Activated gamma-delta T cell (primary cell): ENCODE measurements around the gene LIM2.

Experiments used
- DNase-seq: peaks from one replicate; lab custom pipeline; 2025; lab: John Stamatoyannopoulos, UW

LIM2 gene

DNA sequence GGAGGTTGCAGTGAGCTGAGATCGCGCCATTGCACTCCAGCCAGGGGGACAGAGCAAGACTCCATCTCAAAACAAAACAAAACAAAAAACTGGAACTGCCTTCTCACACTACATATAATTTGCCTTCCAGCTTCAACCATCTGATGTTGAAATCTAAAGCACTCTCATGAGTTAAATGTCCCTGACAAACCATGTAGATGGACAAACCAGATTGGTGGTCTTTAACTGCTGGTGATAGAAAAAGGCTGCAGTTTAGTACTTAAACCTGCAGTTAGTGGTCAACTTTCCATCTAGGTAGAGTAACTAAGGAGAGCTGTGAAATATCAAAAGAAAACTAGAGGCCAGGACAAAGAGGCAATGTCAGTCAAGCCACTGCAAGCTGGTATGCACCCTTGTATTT lies 8.4 kb upstream of the LIM2 start:
- no peak for DNase-seq

GRCh38 chr19:51394050-51394836 lies 6.5 kb upstream of the LIM2 start:
- DNase-seq, result peak; percentile 64

DNA sequence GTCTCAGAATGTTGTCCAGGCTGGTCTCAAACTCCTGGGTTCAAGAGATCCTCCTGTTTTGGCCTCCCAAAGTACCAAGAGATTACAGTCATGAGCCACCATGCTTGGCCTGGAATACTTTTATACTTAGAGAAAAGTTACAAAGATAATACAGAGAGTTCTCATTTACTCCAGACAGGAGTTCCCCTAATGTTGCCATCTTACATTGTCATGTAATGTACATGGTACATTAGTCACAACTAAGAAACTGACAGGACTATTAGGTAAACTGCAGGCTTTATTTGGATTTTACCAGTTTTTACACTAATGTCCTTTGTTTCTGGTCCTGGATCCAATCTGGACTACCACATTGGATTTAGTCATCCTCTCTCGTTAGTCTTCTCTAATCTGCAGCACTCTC lies 4.9 kb upstream of the LIM2 start:
- no peak for DNase-seq

GRCh38 chr19:51391073-51391611 lies 3.4 kb upstream of the LIM2 start:
- DNase-seq, result no peak

GRCh38 chr19:51389143-51389542 lies 1.4 kb upstream of the LIM2 start:
- DNase-seq, result no peak

DNA sequence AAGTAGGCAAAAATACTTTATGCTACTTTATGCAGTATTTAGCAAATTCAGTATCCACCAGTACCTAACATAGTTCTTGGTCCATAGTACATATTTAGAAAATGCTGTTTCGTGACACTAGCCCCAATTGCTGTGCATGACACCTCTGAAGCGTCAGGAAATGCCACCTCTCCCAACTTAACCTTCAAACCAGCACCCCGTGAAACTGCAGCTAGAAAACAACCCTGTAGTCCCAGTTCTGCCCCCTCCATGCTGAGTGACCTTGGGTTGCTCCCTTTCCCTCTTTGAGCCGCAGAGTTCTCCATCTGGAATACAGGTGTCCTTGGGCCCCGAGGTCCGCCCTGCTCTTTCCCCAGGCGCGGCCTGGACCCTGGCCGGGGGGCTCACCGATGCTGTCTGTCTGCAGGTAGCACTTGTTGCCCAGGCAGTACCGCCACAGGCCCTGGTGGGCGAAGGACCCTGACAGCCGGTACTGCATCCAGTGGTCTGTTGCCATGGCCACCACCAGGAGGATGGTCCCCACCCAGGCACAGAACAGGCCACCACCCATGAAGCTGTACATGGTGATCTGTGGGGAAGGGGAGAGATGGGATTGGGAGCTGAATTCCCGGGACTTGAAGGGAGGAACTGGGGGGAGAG lies 773 bp downstream of the LIM2 start:
- DNase-seq, result no peak

DNA sequence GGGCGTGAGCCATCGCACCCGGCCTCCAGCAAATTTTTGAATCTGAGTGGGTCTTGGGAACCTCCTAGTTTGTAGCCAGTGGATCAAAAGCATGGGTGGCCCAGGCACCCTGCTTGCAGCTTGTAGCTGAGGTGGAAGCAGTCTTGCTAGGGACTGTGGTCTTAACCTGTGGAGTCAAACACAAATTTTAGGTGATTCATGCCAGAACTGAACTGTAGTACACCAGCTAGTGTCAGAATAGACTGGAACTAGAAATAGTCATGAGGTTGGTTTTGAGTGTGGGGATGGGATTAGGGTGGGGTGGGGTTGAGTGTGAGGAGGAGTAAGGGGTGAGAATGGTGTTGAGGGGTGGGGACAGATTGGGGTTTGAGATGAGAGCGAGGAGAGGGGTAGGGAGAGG lies 5.8 kb downstream of the LIM2 start:
- DNase-seq, result no peak

- DNase-seq, result no peak
These were observed 7.4 kb downstream of the LIM2 start for GRCh38 chr19:51380379-51380778.

DNA sequence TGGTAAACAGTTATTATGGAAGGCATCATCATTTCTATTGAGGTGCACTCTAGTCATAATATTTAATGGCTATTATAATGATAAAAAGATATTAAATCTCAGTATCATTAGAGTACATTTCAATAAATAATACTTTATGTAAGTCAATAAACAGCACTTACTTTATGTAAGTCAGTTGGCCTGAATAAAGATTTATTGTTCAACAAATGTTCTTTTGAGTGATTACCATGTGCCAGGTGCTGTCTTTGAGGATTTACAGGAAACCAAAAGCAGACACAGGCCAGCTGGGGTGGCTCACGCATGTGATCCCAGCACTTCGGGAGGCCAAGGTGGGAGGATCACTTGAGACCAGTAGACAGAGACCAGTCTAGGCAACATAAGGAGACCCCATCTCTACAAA lies 10.4 kb downstream of the LIM2 start:
- DNase-seq, result no peak

DNA sequence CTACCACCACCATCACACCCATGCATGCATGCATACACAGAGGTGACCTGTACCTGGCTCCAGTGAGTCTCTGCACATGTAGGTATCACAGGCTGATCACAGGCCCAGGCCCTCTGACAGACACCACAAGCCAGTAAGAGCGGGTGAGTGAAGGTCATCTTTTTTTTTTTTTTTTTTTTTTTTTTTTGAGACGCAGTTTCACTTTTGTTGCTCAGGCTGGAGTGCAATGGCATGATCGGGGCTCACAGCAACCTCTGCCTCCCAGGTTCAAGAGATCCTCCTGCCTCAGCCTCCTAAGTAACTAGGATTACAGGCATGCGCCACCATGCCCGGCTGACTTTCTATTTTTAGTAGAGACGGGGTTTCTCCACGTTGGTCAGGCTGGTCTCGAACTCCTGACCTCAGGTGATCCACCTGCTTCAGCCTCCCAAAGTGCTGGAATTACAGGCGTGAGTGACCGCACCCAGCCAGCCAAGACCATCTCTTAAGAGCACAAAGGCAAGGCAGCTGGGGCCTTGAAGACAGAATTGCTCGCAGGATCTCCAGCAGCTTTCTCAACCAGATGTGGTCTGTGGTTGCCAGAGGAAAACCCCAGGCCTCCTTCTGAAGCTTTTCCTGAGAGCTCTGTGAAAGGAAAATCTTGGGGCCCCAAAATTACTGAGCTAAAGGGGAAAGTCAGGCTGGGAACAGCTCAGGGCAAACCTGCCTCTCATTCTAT lies 12.1 kb downstream of the LIM2 start:
- no peak for DNase-seq

DNA sequence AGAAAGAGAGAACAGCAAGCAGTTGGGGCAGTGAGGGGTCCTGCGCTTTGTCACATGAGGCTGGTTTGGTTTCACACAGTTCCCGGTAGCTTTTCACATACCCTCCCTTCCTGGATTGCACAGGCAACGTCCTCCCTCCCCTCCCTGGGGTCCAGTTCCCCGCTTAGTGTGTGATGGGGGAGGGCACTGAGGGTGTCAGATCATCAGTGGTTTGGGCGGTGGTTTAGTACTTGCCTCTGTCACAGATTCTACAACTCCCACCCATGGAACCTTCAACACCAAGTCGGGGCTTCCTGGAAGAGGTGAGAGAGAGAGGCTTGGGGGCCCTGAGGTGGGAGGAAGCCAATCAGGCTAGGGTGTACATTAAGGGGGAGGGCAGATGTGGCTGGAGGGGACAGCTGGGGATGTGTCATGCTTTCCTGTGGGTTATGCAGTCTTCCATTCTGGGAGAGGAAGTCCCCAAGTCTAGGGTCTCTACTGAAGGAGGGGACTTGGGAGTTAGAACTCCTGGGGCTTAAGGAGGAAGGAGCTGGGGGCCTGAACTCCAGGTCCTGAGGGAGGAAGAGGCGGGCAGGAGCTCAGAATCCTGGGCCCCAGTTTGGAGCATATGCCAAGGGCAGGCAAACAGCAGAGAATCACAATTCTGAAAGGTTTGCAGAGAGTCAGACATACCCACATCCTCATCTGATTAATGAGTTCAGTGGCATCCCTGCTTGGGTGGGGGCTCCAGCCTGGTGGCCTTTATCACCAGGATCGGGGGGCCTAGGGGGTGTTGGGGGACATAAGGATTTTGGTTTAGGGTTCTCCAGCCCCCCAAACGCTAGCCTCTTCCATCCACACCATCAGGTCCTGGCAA lies 14.9 kb downstream of the LIM2 start, which contains the start of gene NKG7:
TSS of gene NKG7 (minus strand) at position 6 of the 856 bp plus-strand sequence. CDS start 119 bp downstream, outside the sequence.
- DNase-seq, result no peak

- no peak for DNase-seq
These were observed 15.6 kb downstream of the LIM2 start for GRCh38 chr19:51372021-51372648.

DNA sequence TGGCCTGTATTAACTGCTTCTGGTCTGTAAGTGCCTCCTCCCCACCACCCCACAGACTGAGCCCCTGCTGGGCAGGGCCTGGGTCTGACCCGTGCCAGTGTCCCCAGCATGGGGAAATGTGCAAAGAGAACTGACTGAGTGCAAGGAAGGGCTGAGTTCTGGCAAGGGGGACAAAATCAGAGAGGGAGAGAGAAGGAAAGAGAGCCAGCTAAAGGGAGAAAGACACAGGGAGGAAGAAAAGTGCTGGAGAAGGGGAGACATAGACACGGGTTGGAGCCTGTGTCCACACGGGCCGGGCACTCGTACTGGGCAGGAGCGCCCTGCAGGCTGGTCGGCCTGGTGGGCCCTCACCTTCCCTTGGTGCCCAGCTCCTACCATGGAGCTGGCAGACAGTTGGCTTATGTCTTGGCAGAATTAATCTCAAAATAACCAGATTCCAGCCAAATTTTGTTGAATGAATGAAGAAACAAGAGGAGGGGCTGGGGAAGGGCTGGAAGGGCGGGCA lies 16.5 kb downstream of the LIM2 start:
- no peak for DNase-seq

DNA sequence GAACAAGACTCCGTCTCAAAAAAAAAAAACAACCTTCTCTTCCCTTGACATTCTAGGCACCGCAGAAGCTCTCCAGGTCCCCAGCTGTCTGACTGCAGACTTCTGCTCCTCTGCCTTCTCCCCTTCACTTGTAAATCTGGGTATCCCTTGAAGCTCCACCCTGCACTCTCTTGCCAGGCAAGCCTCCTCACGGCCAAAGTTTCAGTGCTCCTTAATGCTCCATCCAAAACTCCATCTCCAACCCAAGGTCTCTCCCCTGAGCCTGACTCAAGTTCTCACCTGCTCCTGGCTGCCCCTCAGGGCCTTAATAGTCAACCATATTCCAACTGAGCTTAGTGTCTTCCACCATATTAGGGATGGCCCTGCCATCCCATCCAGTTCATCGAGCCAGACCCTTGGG lies 17.5 kb downstream of the LIM2 start:
- no peak for DNase-seq

DNA sequence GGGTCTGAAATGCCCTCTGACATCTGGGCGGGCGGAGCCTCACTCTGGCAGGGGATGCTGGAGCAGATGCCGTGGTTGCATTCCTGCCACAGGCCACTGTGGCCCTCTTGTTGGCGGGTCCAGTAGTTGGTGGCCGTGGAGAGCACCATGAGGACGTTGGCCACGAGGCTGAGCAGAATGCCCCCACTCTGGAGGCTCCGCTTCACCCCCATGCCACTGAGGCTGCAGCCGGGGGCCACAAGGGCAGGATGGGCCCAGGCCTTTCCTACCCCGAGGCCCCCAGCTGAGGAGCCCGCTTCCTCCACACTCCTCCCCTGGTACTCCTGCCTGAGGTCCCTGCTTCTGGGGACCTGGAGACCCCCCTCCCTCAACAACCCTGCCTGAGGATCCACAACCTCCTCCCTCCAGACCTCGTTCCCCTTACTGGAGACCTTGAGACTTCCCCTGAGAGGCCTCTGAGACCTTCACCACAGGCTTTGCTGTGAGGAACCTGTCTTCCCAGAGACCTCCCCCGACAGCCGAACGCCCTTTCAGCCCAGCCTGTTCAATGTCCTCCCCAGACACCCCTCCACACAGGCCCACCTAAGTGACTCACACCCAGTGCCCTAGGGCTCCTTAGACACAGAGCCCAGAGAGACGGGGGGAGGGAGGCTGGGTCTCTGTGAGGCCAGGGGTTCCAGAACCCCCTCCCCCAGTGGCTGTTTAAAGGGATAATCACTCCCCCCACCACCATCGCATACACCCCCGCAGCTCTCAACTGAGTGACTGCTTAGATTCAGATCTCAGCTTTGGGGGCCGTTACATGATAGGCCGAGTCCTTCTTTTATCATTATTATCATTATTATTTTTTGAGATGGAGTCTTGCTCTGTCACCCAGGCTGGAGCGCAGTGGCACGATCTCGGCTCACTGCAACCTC lies 19.1 kb downstream of the LIM2 start, which contains the start of gene CLDND2:
TSS of gene CLDND2 (minus strand) at position 638 of the 917 bp plus-strand sequence. CDS start at position 212, 426 bp downstream.
- no peak for DNase-seq

GRCh38 chr19:51367565-51368365 lies 20.0 kb downstream of the LIM2 start:
- DNase-seq, result peak; percentile 77

GRCh38 chr19:51367255-51367564 lies 20.6 kb downstream of the LIM2 start:
- no peak for DNase-seq

DNA sequence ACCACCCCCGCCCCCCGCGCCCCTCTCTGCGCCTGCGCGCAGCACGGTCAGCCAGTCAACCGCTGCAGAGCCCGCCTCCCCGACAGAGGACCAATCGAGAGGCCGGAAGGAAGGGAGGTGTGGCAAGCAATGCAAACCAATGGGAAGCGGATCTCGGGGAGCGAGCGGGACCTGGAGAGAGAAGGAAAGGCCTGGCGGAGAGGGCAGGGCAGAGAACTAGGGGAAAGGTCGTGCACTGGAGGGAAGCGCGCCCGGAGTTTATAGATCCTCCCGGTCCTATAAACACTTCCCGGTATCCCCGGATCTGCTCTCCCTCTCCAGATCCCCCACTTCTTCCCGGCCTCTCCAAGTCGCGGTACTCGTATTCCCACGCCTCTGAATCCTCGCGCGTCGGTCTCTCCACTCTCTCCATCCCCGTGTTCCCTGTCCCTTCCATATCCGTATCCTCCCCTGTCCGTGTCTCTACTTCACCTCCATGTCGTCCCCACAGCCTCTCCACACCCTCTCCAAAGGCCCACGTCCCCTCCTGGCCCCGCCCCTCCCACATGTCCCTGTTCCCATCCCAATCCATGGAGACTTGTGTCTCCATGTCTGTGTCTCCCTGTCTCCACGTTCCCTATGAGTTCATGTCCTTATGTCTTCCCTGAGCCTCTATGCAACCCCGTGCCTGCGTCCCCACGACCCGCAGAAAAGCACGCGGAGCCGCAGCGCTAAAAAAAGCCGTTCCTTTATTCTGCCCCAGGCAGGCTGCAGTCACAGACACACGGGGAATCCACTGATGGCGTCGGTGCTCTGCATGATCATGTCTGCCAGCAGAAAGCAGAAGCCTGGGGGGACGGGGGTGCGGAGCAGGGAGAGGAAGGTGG lies 21.2 kb downstream of the LIM2 start:
- peak; percentile 71 for DNase-seq
